GM18499 (cell line): ENCODE results near the gene SMARCD3.

Source experiments
- ATAC-seq: cut with Tn5 transposase; IDR thresholded peaks from one replicate; pipeline ENCODE4 v1.9.1; 2021; ENCODE audit warnings: moderate number of reproducible peaks; ENCODE audit not compliant: insufficient read depth, unreplicated experiment

SMARCD3 gene

DNA sequence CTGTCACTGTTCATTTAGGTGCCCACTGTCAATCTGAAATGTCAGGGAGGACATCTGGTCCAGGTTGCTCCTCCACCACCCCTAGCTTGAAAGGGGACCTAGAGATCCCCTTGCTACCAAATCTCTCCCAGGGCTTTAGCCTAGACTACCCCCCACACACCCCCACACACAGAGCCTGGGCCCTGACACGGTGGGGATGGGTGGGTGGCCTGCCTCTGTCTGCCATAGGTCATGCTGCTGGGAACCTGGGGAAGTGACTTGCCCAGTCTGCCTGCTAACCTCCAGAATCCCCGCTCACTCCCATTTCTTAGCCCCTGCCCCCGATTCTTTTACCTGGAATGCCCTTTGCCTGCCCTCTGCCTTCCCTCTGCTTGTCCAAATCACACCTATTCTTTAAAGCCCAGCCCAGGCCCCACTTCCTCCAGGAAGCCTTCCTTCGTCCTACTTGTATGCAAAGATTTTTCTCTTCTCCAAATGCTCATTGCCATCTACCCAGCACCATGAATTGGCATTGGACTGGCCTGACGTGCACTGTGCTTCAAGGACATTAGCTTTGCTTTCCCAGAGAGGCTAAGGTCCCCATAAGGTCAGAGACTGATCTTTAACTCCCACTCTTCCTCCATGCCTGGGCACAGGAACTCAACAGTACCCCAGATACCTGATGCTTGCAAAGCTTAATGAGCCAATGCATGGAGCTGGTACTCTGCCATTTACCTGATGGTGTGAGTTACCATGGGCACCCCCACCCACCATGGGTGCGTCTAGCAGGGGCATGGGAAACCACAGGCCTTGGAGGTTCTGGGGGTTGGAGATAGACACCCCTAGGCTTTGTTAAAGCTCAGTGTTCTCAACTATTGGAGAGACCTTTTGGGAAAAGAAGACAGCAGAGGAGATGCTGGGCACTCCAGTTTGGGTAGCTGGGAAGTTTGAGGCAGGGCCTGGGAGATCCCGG, 2.0 kb upstream of the SMARCD3 start:
- no peak for ATAC-seq

DNA sequence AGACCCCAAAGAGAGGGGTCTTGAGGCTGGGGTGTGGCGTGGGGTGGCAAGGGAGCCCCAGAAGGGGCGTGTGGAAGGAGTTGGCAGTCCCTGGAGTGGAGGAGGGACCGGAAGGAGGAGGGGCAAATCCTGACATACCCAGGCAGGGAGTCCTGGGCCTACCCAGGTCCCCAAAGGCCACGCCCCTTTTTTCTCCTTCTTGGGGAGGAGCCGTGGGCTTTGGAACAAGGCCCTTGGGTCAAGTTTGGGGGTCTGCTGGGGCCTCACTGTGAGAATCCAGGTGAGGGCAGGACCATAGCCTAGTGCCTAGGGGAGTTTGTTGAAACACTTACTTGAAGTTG, 1.2 kb upstream of the SMARCD3 start:
- ATAC-seq: no peak

DNA sequence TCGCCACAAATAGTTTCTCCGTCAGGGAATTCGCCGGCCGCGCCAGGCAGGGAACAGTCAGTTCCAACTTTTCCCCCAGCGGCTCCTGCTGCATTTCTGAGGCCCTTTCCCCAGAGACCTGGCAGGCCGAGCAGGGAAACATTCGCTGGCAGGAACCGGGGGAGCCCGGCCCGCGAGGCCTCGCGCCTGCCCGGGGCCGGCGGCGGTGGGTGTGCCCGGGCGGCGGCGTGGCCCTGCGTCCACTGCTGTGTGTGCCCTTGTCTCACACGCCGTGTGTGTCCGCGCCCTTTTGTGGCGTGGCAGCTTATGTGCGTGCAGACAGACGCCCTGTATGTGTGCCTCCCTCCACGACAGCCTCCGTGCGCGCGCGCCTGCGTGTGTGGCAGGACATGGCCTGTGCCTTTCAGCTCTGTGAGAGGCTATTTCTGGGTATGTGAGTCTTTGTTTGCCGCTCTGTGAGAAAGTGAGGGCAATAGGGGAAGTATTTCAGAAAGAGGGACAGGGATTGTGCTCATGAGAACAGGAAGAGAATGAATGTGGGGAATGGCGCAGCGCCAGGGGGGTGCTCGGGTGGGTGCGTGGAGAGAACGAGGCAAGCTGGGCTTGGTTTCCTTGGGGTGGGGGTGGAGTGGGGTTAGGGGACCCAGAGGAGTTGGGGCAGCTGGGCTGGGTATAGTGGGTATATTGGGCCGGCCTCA, 689 bp upstream of the SMARCD3 start:
- no peak for ATAC-seq

DNA sequence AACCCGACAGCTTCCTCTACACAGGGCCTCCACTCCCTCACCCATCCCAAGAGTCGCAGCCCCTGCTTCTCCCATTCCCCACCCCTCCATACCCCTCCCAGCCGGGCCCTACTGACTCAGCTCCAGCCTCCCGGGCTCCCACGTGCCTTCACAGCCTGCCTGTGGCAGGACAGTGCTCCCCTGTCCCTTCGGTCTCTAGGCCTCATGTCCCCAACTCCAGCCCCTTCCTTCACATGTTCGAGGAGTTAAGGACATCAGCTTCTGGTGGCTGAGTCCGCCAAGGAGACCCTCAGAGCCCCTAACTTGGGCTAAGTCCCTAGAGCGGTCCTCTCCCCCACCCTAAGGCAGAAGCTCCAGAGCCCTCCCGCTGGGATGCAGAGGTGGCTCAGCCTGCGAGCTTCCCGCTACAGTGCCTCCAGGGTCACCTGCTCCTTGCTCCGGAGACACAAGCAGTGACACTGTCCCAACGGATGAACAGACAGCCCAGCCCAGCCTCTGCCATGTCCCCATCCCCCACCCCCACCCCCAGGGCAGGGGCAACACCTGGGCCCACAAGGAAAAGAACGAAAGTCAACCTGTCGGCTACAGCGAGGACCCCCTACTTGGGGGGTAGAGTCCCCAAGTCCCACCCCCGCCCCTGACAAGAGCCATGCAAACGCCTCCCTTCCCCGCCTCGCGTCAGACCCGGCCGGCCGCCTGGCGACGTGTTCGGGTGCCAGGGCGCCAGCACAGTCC, 716 bp downstream of the SMARCD3 start:
- ATAC-seq: no peak

DNA sequence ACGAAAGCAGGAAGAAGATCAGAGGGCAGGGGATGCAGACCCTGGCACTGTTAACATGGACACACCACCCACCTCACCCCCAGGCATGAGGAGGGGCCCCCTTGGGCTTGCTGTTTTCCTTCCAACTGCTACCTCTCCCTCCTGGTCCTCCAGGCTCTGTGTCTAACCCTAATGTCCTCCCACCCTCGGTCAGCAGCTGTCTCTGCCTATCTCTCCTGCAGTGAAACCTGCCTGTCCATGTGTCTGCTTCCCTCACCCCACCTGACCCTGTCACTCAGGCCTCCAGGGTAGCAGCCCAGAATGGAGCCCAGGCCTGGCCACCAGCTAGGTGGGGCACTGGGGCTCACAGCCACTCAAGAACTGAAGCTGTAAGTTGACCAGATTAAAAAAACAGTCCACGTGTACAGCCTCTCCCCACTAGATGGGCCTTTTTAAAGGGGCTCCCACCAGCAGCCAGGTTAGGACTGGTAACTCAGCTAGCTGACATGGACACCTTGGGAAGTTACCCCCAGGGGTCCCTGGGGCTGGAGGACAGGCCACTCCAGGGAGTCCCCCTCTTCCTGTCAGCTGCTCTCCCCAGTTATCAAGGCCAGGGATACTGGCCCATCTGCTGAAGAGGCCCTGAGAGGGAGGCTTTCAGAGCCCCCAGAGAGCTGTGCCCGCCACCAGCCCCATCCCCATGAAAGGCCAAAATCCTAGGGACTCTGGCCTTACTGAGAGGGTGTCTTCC, 1.5 kb downstream of the SMARCD3 start:
- no peak for ATAC-seq

DNA sequence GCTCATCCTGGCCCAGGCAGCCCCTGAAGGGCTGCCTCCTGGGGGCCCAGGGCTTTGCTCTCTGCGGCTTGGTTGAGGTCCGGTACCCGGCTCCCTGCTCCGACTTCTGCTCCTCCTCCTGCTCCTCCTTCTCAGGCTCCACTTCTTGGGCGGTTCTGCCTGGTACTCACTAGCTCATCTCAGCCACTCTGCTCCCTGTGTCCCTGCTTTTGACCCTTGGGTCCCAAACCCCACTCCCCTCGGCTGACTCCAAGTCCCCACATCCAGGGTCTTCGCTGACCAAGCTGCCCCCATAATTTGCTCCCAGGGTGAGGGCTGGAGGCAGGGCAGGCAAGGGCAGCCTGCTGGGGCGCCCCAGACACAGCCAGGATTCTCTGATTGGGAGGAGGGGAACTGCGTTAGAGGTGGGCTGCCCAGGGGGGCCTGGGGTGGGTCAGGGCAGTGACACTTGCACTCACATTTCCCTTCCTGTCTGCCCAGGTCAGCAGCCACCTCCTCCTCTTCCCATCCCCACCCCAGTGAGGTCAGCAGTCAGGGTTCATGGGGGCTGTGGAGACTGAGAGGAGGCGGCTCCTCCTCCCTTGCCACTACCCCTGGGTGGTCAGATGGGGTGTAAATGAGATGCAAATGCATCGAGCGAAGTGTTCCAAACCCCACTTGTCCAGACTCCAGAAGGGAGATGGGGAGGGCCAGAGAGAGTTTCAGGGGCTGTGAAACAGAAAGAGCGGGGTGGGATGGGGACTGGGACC, 2.2 kb downstream of the SMARCD3 start:
- ATAC-seq: no peak

DNA sequence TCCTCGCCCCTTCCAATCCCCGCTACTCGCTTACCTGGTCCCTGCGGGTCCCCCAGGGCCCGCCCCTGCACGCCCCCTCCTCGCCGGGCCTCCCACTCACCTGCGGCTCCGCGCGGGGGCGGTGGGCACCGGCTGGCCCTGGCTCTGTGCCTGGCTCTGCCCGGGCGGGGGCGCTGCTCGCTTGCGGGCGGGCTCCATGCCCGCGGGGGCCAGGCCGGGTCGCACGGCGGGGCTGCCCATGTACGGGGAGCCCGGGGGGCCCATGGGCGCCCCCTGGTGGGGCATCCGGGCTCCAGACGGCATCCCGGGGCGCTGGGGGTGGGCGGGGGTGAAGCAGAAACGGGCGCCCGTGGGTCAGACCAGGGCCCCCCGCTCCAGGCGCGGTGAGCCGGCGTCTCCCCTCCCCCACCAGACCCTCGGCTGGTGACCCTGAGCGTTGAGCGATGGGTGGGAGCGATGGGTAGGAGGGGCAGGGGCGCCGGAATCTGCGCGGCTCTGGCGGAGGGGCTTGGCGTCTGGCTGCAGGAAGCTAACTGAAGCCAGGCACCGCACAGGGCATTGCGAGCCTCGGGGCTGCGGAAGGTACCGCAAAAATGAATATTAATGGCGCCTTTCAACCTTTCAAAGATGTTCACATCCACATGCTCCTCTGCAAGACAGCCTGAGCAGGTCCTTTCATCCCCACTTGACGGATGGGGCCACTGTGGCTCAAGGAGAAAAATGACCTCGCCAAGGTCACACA, 3.0 kb downstream of the SMARCD3 start:
- no peak for ATAC-seq

DNA sequence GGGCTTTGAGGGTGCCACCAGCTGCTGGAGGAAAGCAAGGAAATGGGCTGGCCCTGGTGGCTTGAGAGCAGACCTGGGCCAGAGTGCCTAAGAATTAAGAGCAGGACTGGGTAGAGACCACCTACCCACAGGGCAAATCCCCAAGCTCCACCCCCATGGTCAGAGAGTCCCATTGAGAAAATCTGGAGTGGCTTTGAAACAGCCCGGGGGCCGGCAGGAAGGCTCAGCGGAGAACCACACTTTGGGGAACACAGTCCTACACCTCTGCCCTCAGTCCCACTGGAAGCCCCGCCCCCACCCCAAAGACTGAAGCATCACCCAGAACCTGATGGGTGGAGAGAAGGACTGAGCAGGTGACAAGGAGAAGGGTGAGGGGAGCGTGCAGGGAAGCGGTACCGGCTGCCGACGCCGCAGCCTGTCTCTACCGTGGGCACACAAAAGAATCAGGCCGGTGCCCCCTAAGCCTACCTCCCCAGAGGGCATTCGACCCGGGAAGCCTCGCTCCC, 3.6 kb downstream of the SMARCD3 start:
- no peak for ATAC-seq

DNA sequence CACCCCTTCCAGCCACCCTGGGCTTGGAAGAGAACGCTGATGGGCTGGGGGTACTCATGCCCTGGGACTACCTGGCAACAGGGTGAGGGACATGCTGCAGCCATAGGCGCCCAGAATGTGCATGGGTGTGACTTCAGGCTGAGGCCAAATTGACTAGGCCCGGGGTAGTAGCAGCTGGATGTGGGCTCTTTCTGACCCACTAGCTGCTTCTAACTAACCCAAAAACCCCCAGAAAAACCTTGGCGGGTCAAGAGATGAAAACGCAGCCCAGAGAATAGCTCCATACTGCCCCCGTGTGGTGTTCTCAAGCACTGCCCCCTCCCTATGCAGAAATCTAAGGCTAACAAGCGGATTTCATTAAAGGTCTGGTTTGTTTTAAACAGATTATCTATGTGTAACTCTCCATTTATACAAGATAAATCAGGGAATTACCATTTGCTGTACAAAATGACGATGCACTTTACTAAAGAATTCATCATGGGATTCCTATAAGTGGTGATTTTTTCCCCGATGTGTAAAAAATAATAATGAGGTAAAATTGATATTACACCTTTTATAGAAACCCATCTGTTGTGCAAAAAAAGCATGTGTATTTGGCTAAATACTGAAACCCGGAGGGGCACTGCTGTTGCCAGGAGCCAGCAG, 4.2 kb downstream of the SMARCD3 start:
- no peak for ATAC-seq

DNA sequence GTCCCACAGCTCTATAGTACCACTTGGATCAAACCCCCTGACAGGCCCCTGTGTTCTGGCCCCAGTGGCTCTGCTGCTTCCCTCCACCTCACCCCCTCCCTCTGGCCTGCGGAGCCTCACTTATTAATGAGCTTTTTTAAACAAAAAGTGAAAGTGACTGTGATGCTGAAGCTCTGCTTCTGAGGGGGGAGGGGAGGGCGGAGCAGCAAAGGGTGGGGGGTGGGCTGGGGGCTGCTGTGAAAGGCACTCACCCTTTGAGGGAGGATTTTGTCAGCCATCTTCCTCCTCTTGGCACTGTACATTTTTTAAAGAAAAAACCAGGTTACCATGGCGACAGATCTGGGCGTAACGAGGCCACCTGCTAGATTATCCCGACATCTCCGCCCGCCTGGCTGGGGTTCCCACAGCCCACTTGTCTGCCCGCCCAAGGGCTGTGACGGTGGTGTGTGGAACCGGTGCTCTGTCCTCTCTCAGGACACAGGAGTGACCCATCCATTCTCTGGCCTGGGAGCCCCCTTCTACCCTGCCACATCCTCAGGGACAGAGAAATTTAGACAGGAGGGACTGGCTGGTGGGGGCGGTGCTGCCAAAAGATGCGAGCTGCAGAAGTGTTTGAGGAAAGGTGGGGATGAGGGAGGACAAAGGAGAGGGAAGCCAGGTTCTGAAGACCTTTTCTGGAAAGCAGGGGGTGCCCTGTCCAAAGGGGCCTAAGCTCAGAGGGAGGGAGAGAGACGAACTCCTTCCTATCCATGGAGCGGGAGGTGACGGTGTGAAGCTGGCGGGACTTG, 4.9 kb downstream of the SMARCD3 start:
- no peak for ATAC-seq

DNA sequence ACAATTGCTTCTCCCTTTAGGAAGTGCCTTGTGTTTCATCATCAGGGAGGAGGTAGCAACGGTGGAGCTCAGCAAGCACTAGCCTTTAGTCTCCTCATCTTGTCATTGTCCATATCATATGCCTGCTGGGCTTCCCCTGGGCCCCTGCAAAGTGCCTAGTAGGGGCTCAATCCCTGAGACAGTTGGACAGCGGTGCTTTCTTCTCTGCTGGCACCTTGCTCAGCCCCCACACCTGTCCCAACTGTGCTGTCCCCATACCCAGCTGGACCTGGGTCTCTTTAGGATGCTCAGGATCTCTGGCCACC, 5.5 kb downstream of the SMARCD3 start:
- no peak for ATAC-seq

DNA sequence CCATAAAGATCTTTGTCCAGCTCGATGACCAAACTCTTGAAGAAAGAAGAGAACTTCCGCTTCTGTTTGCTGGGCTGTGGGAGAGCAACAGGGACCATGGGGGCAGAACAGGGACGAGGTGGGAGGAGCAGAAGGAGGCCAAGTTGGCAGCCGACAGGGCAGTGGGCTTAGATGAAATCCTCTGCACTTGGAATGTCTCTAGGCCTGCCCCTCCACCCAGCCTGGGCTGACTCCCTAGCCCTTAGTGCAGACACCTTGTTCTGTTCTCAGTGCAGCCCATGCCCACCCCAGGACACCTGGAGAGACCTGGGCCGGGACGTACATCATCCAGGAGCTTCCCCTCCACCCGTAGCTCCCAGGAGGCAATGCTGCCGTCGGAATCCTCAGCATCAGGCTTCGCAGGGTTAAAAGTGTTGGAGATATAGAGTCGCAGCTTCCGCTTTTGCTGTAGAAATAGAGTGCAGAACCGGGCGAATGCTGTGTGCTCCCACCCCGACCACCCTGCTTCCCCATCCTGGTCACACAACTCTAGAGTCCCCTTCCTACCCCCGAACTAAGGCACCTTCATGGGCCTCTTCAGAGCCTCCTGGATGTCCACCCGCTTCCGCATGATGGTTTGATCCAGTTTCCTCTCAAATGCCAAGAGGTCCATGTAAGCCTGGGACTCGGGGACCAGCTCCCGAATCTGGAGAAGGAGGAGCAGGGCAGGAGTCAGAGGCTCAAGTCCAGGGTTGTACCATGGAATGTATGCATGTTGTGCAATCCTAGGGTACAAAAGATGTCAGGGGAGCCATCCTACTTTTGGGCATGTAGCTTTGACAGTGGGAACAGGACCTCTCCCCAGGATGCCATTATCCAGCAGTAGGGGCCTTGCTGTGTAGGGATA, 6.1 kb downstream of the SMARCD3 start:
- no peak for ATAC-seq

DNA sequence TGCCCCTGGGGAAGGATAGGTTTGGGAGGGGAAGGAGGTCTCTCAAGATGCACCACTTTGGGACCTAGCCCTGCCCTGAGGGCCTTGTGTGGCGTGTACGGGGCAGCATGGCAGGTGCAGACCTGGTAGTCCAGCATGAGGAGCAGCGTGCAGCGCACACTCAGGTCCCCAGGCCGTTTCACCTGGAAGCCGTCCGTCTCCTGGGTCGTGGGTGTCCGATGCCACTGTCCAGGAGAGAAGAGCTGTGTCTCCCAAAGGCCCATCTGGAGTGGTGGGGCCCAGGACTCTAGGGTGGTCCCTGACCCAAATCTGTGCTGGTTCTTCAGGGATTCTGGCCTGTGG, 6.8 kb downstream of the SMARCD3 start:
- no peak for ATAC-seq

DNA sequence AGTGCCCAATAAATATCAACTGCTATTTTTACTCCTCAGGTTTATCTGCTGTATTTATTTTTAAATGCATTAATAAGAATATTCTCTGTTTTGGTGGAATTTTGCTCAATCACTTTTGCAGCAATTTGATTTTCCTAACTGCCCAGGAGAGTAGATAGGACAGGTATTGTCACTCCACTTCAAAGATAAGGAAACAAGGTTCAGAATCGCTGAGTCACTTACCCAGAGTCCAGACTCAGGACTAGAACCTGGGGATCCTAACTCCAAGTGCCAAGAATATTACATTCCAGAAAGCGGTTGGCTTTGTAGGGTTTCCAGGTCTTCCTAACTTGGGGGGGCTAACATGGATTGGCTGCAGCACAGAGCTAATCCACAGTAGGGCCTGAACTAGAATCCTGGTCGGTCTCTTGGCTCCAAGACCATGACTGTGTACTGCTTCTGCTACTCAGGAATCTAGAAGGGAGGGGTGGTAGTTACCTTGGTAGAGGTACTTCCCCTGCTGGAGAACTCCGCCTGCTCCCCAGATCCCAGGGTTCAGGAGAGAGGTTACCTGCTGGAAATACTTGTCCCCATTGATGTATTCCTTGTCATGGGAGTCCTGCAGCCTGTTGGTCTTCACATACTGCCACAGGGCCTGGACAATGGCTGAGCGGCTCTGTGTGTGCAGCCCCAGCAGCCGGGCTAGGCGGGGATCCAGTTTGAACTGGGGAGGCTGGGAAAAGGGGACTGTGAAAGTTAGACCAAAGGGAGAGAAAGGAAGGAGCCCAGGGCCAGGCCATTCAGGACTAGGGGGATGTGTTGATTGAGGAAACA, 7.3 kb downstream of the SMARCD3 start:
- ATAC-seq: no peak

DNA sequence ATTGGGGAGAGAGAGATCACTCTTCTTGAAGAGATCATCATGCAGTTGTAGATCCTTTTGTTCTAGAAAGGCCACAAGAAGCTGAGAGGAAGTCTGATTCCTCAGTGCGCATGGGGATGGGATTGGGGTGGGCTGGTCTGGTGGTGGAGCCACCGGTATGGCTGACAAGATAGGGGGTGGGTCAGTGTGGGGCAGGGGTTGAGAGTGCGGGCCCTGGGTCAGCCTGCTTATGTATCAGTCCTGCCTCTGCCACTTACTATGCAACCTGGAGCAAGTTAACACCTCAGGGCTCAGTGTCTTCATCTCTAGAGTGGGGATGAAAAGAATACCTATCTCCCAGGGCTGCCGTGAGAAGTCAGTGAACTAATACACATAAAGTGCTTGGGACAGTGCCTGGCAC, 8.0 kb downstream of the SMARCD3 start:
- no peak for ATAC-seq

DNA sequence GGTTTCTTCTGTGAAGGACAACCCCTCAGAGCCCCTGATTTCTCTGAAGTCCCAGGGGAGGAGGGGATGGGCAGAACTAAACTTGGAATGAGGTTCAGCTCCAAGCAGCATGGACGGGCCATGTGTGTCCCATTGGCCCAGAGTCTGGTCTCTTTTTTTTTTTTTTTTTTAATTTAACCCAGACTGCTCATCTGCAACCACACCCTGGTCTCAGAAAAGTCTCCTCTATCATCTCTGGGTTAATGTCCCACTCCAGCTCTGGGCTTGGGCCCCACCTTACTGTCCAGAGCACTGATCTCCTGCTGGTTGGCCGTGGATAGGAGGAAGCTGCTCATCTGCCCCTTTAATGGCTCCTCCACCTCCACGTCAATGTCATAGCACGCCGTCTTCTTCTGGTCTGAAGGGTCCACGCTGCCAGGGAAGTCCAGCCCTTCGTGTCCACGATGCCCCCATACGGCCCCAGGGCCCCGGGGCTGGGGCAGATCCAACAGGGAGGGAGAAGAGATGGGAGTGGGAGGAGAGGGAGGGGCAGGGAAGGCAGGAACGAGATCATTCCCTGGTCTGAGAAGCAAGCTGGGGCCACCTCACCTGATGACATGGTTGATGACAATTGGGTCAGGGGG, 8.5 kb downstream of the SMARCD3 start:
- no peak for ATAC-seq
